Pancreas (tissue), 10 donors: Measurements from ENCODE around the gene SAP130. TPM values are rescaled to one million over a fixed set of nuclear protein-coding genes. Genes with fewer than 3 reads are reported as not detected.

Source experiments
- ATAC-seq, 4 donors: fragments of 200-7000 bp; cut with Tn5 transposase; one replicate each; pipeline versions ENCODE4 v1.8.0 to v1.9.1; 2020; ENCODE audit warnings: mild to moderate bottlenecking in 4 of 4, moderate library complexity in 4 of 4
- DNase-seq, 6 donors: peaks; one replicate each; pipeline ENCODE4 v3.0.0-alpha.2; 2020
- FAIRE-seq: peaks from 2 replicates; lab custom pipeline; 2012; peaks lifted over from hg19 to GRCh38; lab: Jason Lieb, UNC
- H3K27ac ChIP-seq, 4 donors: fragments of 200-600 bp; sonication (generic); 1 replicate in 3 of 4; 2 replicates in 1 of 4; pipeline versions ENCODE4 v1.5.0 to v1.8.0; 2020
- H3K27me3 ChIP-seq, 4 donors: fragments of 200-600 bp; one replicate each; pipeline ENCODE4 v1.8.0; 2021
- H3K36me3 ChIP-seq, 3 donors: fragments of 200-600 bp; sonication (generic) in 1 of 3; one replicate each; pipeline versions ENCODE4 v1.5.0 to v1.8.0; 2020 to 2021
- H3K4me1 ChIP-seq, 3 donors: fragments of 200-600 bp; one replicate each; pipeline ENCODE4 v1.8.0; 2021
- H3K4me3 ChIP-seq, 4 donors: fragments of 200-600 bp; sonication (generic) in 2 of 4; one replicate each; pipeline versions ENCODE4 v1.5.0 to v1.8.0; 2020 to 2021
- H3K9me3 ChIP-seq, 4 donors: fragments of 200-600 bp; one replicate each; pipeline ENCODE4 v1.8.0; 2021
- CTCF ChIP-seq, 4 donors: fragments of 200-600 bp; sonication (generic) in 3 of 4; IDR thresholded peaks; one replicate each; pipeline versions ENCODE4 v1.5.0 to v1.8.0; 2021; ENCODE audit warnings: antibody characterized with exemption in 4 of 4
- WGBS, 2 donors: extraction: QIAGEN DNeasy Blood & Tissue Kit; methylation state at CpG; one replicate each; pipeline ENCODE4 v1.1.7; 2013; 5-methylcytosine and 5-hydroxymethylcytosine counted together
- intact Hi-C, 3 donors: fragments of 100-400 bp; cut with DNase I; formaldehyde crosslinking; loops; one replicate each; pipeline versions ENCODE4 v1.11.1 to v1.14.2; 2022
- polyA plus RNA-seq, 2 donors: library from polyadenylated mRNA; stranded (reverse); fragments of 200-250 nt; gene quantifications; one replicate each; pipeline ENCODE4 v1.2.3, GENCODE V29; 2013
- total RNA-seq, 6 donors: library from RNA; stranded (reverse); fragmentation: NEBNext Ultra II Directional in 4 of 6; extraction: Animal tissue kit (Norgen Biotek cat#: 25700) in 4 of 6; gene quantifications; one replicate each; pipeline versions ENCODE4 v1.2.1 to v1.2.4, GENCODE V29; 2021 to 2023
- donor health status: healthy with polysubstance abuse.
- donor health status: DM: no; HTN: no; CAD: no; lungs with moderate emphysema.
- donor health status: DM: no; HTN: no; CAD: no.
- donor health status: control.
- donor health status: control.
- donor health status: Bipolar disorder and iron deficiency.
- donor health status: DM: yes; HTN: yes; CAD: no.
- donor health status: DM: no; HTN: no; CAD: no.
- donor health status: DM: no; HTN: no; CAD: no.
- donor health status: DM: yes; HTN: yes; CAD: no.

SAP130 gene
- total and polyA plus RNA-seq, 8 donors: 4.5 to 14.1 (median 9.3) TPM

DNA sequence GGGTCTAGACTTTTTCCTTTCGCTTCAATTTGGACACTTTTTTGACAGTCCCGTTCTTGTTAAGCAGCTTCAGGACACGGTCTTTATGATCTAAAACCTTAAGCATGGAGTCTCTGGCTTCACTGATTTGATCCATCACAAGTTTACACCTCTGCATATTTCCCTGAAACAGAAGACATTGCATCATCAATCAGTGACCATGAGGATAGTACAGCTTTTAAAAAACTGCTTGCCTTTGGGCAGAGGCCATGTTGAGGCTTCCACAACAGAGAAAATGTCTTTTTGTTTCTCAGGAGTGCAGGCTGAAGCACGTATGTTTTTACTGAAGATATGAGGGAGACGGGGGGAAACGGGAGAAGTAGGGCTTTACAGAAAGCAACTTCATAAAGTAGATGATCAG, 85.9 kb downstream of the SAP130 start:
- DNase-seq: no peak
- WGBS, 2 donors: 95 to 96% methylated on average over 6 of the region's 6 CpGs
- no peak for TF ChIP-seq CTCF (IDR thresholded peaks at IDR 0.05)
- H3K4me1 ChIP-seq: no peaks in the 10 kb centered on the region
- H3K9me3 ChIP-seq: no peaks in the 10 kb centered on the region
- intact Hi-C loops: no loop called here
- H3K36me3 ChIP-seq: peaks cover 0 to 51% (median 12%) of the 10 kb centered on the region in 3 donors
- ATAC-seq: no peak
- H3K27me3 ChIP-seq: no peaks in the 10 kb centered on the region
- FAIRE-seq: no peak
- H3K4me3 ChIP-seq: no peak overlapping the region
- H3K27ac ChIP-seq: no peak overlapping the region

DNA sequence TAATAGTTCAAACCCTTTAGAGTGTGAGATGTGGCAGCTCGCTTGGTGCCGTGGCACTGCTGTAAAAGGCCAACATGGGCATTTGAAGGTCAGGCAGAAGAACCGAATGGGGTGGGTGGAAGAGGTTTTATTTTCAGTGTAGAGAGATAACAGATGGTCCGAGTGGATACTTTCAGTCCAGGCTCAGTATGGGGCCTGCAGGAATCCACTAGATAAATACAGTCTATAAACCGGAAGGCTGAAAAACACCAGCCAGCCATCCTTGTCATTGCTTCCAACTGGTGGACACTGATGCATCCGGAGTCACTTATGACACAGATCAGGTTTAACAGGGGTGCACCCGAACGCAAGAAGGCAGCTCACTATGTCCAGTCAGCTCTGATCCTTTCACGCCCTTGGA, 86.4 kb downstream of the SAP130 start:
- FAIRE-seq: no peak
- 93% methylated on average over 9 of the region's 9 CpGs for WGBS, 2 donors
- TF ChIP-seq CTCF (IDR thresholded peaks at IDR 0.05): no peak

DNA sequence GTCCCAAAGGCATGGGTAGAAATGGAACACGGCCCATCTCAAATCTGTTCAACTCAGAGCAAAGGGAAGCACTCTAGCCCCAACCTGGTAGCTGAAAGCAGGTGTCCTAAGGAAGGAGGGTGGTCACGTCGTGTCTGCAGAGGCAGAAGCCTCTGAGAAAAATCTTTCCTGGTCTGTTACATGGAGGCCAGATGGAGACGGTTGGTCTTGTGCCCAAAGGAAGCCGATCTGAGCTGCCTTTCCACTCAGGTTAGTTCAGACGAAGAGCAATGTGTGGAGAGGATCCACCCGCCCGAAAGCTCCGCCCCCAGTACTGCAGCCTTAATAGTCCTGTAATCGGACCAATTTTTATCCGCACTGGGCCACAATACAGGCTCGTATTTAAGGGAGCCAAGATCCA, 87.2 kb downstream of the SAP130 start:
- ATAC-seq (no peak), DNase-seq (no peak), FAIRE-seq (no peak)
- TF ChIP-seq CTCF (IDR thresholded peaks at IDR 0.05): no peak
- 86 to 88% methylated on average over 12 of the region's 12 CpGs for WGBS, 2 donors
- peaks cover 0 to 43% (median 12%) of the 10 kb centered on the region in 3 donors for H3K36me3 ChIP-seq
- no peaks in the 10 kb centered on the region for H3K9me3 ChIP-seq
- H3K27me3 ChIP-seq: no peaks in the 10 kb centered on the region
- no peaks in the 10 kb centered on the region for H3K4me1 ChIP-seq
- H3K27ac ChIP-seq: no peak overlapping the region
- H3K4me3 ChIP-seq: no peak overlapping the region
- intact Hi-C loops: no loop called here

More for the DNA sequence above, 86.4 kb downstream of the SAP130 start:
- DNase-seq (no peak), ATAC-seq (no peak)
- Histone ChIP-seq H3K4me3 (no peak overlapping the region), H3K27ac (no peak overlapping the region), H3K27me3 (no peaks in the 10 kb centered on the region), H3K9me3 (no peaks in the 10 kb centered on the region), H3K36me3 (peaks cover 0 to 51% (median 12%) of the 10 kb centered on the region in 3 donors), H3K4me1 (no peaks in the 10 kb centered on the region)
- intact Hi-C loops: no loop called here

GRCh38 chr2:127935337-127935736, 92.5 kb downstream of the SAP130 start:
- H3K9me3 ChIP-seq: no peaks in the 10 kb centered on the region
- ATAC-seq (no peak), FAIRE-seq (no peak), DNase-seq (no peak)
- no peaks in the 10 kb centered on the region for H3K27me3 ChIP-seq
- no peaks in the 10 kb centered on the region for H3K4me1 ChIP-seq
- intact Hi-C loops: no loop called here
- H3K36me3 ChIP-seq: no peaks in the 10 kb centered on the region
- no peak overlapping the region for H3K27ac ChIP-seq
- WGBS, 2 donors: 86 to 87% methylated on average over 6 of the region's 6 CpGs
- TF ChIP-seq CTCF (IDR thresholded peaks at IDR 0.05): no peak
- no peak overlapping the region for H3K4me3 ChIP-seq

GRCh38 chr2:127932199-127932876, 95.5 kb downstream of the SAP130 start:
- 75% methylated on average over 7 of the region's 7 CpGs for WGBS, 2 donors
- FAIRE-seq: no peak

More at GRCh38 chr2:127932199-127932876, 95.5 kb downstream of the SAP130 start:
- Histone ChIP-seq H3K4me1 (no peaks in the 10 kb centered on the region), H3K27me3 (no peaks in the 10 kb centered on the region), H3K27ac (no peak overlapping the region), H3K4me3 (no peak overlapping the region), H3K9me3 (no peaks in the 10 kb centered on the region), H3K36me3 (no peaks in the 10 kb centered on the region)
- DNase-seq (no peak), ATAC-seq (no peak)
- intact Hi-C loops: no loop called here
- TF ChIP-seq CTCF (IDR thresholded peaks at IDR 0.05): no peak
